Gastroesophageal sphincter (tissue), 3 donors: Measurements from ENCODE around the gene RHBDD3.

Experiments used
- CTCF ChIP-seq, 4 experiments: fragments of 200-600 bp in 2 of 4; fragments of 450-650 bp in 2 of 4; sonication (generic) in 1 of 4; IDR thresholded peaks; one replicate each; pipeline ENCODE4 v1.5.1; 2017 to 2019; ENCODE audit warnings: antibody characterized with exemption in 4 of 4, mild to moderate bottlenecking in 2 of 4, moderate library complexity in 2 of 4
- POLR2A ChIP-seq, 2 donors: fragments of 450-650 bp; IDR thresholded peaks; one replicate each; pipeline ENCODE4 v1.6.1; 2017; ENCODE audit warnings: antibody characterized with exemption in 2 of 2, mild to moderate bottlenecking in 2 of 2, moderate library complexity in 1 of 2

- TF ChIP-seq POLR2A (IDR thresholded peaks at IDR 0.05), result no peak
- peak; percentile 86 to 95 (median 94) for TF ChIP-seq CTCF (IDR thresholded peaks at IDR 0.05)
Measured at GRCh38 chr22:29245626-29246385, 22.0 kb downstream of the RHBDD3 start.
